ENCODE data around the gene CTNND2. TPM values are rescaled to one million over a fixed set of nuclear protein-coding genes. Genes with fewer than 3 reads are reported as not detected.
"Not testable (repeated sequence)": the region's sequence is repeated elsewhere in the genome, so short reads cannot be mapped to it uniquely, and the experiment has no call there.

CTNND2 gene
- total RNA-seq, 1 donor from 2014 or later, result 8.0 TPM

GRCh38 chr5:11040345-11040744, 863.9 kb downstream of the CTNND2 start:
- no peak for DNase-seq (ENCODE audit: low spot score)

GRCh38 chr5:11038772-11039171, 865.5 kb downstream of the CTNND2 start:
- no peak for DNase-seq (ENCODE audit: low spot score)

DNA sequence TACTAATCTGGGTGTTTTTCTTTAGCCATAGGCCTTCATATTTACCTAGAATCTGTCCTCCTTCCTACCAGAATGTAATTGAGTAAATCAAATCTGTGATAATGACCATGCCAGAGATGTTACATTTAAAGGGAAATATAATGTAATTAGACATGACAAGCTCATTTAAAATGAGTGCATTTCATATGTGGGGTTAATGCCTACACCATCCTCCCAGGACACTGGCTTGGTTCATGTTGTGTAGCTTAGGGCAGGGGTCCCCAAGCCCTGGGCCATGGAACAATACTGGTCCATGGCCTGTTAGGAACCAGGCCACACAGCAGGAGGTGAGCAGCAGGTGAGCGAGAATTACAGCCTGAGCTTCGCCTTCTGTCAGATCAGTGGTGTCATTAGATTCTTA, 866.3 kb downstream of the CTNND2 start:
- DNase-seq (ENCODE audit: low spot score), result no peak

GRCh38 chr5:11037080-11037479, 867.2 kb downstream of the CTNND2 start:
- no peak for DNase-seq (ENCODE audit: low spot score)

GRCh38 chr5:11030671-11031070, 873.6 kb downstream of the CTNND2 start:
- no peak for DNase-seq (ENCODE audit: low spot score)

DNA sequence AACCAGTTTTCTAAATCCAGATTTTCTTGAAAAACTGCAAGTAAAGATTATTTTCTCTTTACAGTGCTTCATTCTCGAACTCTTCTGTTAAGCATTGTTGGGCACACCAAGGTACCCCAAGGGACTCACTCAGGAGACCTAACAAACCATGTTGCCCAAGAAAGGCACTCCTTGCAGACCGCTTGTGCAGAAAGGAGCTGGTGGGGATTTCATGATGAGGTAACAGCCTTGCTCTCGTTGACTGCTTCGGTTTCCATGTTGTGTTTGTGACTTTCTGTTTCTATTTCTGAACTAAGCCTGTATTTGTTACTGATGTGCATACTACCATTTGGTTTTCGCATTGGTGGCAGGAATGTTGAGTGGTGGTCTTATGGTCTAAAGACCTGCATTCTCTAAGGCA, 876.6 kb downstream of the CTNND2 start:
- no peak for DNase-seq (ENCODE audit: low spot score)

GRCh38 chr5:11026543-11026942, 877.7 kb downstream of the CTNND2 start:
- no peak for DNase-seq (ENCODE audit: low spot score)

GRCh38 chr5:11023945-11024344, 880.3 kb downstream of the CTNND2 start:
- no peak for DNase-seq (ENCODE audit: low spot score)

DNA sequence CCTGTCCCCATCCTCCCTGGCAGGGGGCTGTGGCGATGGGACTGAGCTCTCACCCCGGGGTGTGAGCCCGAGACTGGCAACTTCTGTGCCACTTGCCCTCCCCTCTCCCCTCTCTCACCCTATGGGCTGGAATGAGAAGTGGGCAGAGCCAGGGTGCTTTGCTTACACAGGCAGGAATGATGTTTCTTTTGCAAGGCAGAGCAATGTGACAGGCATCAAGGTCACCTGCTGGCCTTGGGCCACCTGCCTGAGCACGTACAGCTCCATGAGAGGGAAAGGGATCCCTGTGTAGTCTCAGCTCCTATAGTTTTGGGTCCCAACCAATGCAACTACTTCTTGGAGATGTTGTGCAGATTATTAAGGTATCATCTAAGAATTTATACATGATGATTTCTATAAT, 890.5 kb downstream of the CTNND2 start:
- DNase-seq (ENCODE audit: low spot score), result no peak

GRCh38 chr5:11012295-11012694, 892.0 kb downstream of the CTNND2 start:
- no peak for DNase-seq (ENCODE audit: low spot score)

DNA sequence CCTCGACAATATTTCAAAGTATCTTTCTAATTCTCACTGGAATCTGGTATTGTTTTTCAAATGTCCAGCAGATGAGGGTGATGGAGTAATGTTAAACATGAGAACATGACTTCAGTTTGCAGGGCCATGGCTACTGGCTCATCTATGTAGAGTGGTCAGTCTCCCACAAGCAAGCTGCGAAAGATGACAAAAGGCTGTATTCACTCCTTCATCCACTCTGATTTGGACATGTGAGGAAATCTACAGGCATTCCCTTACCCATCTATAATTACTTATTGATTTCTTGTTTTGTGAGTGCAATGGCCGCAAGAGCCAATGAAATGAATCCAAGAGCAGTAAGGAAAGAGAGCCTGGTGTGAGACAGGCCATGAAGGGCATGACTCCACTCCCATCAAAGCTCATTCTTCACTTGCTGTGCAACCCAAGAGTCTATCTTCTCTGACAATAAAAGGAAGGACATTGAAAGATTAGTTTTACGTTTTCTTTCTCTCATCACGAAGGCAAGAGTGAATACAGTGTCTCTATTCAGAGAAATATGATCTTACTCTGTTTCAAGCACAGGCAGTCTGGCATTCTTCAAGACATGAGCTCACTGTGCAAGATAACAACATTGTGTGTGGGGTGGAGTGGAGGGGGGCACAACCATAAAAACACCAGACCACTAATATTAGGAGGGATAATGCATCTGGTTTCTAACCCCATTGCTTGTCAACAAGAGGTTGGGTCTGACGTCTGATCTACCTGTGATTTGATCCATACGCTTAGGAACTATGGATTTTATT, 893.6 kb downstream of the CTNND2 start:
- no peak for DNase-seq (ENCODE audit: low spot score)

- DNase-seq (ENCODE audit: low spot score), result no peak
Measured at GRCh38 chr5:11009576-11009975, 894.7 kb downstream of the CTNND2 start.

DNA sequence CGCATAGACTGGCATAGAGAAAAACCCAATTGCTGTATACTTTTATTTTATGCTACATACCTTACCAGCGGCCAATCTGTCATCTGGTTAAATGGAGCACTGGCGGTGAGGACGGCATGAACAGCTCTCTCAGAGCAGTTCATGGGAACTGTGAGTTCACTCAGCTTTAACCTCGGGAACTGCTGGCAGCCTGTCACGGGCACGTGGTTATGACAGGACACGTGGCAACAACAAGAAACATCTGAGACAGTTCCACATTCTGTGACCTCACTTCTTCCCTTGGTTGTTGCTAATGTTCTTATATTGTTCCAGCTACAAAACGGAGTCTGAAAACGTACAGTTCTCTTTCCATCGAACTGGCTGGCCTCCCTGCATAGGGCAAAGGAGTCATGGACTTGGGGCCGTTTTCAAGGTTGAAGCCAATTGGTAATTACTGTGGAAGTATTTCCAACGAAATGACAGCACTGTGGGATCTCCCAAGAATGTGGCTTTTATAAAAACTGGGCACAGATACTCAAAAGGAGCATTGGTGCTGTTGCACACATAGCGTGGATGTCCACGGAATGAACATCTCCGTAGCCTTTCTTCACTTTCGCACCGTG, 896.9 kb downstream of the CTNND2 start:
- DNase-seq (ENCODE audit: low spot score), result no peak

GRCh38 chr5:11004523-11004922, 899.7 kb downstream of the CTNND2 start:
- not testable (repeated sequence) for DNase-seq (ENCODE audit: low spot score)

DNA sequence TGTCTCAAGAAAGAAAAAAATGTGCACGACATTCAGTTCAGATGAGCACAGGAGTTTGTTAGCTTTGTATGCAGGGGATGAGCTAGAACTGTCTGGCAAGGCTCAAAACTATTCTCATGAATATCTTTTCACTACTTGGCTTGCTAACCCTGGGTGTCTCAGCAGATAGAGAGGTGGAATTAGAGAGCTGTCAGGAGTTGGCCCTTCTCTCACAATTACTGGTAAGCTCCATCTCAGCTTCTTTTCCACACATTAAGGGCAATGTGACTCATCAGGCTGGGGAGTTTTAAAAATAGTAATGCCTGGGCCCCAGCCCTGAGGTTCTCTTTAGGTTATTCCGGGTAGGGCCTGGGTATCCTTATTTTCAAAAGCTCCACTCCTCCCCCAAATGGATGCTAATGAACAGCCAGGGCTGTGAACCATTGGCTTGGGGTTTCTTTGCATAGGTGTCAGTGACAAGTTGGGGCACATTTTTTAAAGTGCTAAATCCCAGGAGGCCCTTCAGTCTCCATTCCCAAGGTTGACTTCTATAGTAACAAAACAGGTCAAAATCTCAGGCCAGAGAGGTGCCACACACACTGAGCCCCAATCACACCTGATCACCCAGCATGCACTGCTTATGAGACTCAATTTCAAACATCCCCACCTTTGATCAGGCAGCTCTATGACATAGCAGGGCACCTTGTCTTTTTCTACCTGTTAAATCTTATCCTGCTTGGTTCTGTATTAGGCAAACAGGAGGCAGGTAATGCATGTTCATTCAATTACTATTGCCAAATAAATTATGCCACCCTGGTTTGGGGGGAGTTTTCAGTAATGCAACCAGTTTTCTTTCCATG, 903.5 kb downstream of the CTNND2 start:
- no peak for DNase-seq (ENCODE audit: low spot score)

GRCh38 chr5:10999714-11000113, 904.5 kb downstream of the CTNND2 start:
- DNase-seq (ENCODE audit: low spot score), result no peak

- no peak for DNase-seq (ENCODE audit: low spot score)
Measured at GRCh38 chr5:10995891-10996290, 908.4 kb downstream of the CTNND2 start.

- DNase-seq (ENCODE audit: low spot score), result no peak
Measured at GRCh38 chr5:10994091-10994986, 909.9 kb downstream of the CTNND2 start.

GRCh38 chr5:10990634-10991033, 913.6 kb downstream of the CTNND2 start:
- DNase-seq (ENCODE audit: low spot score), result no peak

DNA sequence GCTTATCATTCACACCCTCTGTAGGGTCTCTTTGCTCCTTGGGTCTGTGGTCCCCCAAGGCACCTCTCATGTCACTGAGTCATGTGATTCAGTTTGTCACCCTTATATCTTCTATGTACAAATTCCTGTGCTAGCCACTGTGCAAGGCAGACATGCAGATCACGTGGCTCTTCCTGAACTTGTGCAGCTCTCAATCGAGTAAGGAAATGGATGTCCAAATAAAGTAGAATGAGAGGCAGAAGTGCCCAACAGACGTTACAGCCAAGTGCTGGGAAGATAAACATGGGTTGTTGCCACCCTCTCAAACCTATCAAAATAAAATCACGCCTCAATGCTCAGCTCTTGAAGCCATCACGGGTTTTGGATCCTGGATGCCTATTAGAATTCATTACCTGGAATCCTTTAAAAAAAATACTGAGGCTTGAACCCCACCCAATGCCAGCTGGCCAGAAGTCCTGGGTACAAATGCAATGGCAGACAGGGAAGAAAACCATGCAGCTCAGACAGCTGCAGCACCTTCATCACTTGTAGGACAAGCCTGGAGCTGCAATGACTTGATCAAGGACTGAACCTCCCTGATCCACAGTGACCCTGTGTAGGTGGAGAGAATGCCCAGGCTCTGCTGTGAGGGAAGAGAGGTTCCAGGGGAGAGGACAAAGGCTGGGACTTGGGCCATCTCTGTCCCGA, 914.5 kb downstream of the CTNND2 start:
- no peak for DNase-seq (ENCODE audit: low spot score)

- no peak for DNase-seq (ENCODE audit: low spot score)
Measured at GRCh38 chr5:10988622-10989021, 915.6 kb downstream of the CTNND2 start.

Data from ureter (tissue), 1 donor.